ENCODE data around the gene ARPC2.

The ARPC2 gene

DNA sequence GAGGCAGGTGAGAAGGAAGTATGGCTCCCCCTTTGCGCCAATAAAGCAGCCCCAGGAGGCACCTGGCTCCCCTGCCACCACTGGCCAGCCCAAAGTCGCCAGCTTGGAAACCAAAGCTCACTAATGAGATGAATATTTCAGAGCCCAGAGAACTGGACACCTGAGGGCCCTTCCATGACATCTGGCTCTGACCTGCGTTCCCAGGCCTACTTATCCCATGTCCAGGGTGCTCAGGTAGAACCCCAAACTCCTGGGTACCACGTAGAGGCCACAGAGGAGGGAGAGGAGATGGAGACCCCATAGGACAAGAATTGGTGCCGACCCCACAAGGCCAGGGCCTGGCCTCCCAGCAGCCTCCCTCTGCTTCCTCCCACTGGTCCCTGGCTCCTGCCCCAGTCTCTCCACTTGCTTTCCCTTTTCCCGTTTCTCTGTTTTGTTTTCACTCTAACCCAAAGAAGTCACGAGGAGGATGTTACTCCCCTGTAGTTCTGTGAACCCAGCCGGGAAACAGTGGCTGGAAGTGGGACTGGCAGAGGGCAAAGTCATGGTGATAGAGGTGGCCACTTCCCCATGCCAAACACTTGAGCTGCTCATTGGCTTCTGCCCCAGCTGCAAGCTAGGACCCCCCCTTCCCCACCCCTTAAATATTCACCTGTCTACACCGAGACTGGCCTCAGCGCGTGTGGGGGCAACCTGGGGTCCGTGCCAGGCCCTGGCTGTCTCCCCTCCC lies 74.5 kb downstream of the ARPC2 start:
- DNase-seq, result no peak

DNA sequence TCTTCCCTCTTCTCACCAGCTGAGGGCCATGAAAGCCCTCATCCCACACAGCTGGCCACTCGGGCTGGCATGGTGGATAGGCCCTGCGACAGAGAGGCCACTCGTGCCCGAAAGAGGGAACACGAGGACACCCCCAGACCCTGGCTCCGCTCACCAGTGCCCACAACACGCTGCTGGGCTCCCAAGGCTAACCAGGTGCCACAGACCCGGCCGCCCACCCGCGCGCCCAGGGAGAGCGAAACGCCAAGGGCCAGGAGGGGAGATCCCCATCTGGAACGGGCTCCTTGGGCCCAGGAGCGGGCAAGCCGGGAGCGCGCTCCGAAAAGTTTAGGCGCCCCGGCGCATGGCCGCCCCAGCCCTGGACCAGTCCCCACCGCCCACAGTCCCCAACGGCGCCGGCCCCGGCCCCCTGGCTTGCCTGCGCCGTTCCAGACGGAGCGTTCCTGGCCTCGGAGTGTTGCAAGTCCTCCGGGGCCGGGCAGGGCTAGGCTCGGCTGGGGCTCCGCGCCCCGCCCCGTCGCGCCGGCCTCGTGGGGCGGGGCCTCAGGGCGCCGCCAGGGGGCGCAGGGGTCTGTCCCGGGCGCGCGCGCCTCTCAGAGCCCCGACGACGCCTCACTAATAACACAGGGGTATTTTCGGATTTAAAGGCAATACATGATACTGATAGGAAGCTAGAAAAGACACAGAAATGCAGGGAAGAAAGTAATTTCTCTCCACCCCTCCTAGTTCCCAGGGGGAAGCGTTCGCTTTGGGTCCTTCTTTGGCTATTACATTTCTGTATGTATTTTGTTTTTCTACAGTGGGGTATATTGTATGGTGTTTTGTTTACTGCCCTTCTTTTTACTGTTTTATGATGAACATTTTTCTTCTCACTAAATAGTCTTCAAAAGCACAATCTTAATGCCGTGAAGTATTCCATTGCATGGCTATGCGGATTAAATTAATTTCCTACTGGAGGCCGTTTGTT lies 75.3 kb downstream of the ARPC2 start, which contains the start of gene TMBIM1:
TMBIM1 (minus strand) TSS at position 456 of the 967 bp plus-strand sequence. CDS start 10,362 bp downstream, outside the sequence.
- peak; percentile 85 for DNase-seq

GRCh38 chr2:218293715-218294429 lies 76.9 kb downstream of the ARPC2 start:
- DNase-seq, result peak; percentile 9

DNA sequence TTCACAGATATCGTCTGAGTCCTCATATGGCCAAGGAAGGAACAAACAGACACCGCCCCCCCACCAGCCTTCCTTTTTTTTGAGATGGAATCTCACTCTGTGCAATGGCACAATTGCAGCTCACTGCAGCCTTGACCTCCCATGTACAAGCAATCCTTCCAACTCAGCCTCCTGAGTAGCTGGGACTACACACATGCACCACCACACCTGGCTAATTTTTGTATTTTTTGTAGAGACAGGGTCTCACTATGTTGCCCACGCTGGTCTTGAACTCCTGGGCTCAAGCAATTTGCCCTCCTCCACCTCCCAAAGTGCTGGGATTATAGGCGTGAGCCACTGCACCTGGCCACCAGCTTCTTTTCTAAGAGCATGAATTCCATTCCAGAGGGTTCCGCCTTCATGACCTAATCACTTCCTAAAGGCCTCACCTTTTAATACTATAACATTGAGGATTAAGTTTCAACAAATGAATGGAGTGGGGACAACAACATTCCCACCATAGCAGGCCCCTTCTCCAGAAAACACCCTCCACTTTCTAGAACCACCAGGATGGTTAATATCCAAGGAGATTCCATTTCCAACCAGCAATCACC lies 77.5 kb downstream of the ARPC2 start:
- peak; percentile 12 for DNase-seq

GRCh38 chr2:218295029-218295428 lies 78.0 kb downstream of the ARPC2 start:
- no peak for DNase-seq

DNA sequence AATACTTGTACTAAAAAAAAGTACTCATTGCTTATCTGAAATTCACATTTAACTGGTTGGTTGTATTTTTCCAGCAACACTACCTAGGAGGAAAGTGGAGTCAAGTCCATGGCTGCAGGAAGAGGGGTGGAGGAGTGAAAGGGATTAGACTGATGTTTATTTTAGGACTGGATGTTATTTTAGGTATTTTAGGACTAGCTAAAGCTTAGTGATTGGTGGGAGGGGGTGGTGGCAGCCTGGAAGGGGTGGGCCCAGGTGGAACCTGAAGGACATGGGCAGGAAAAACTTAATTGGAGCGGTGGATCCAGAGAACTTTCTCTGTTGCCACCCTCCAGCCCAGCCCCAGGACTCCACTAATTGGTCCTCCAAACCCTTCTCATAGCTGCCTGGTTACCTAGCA lies 79.2 kb downstream of the ARPC2 start:
- DNase-seq, result peak; percentile 12

GRCh38 chr2:218296847-218297246 lies 79.9 kb downstream of the ARPC2 start:
- peak; percentile 23 for DNase-seq

DNA sequence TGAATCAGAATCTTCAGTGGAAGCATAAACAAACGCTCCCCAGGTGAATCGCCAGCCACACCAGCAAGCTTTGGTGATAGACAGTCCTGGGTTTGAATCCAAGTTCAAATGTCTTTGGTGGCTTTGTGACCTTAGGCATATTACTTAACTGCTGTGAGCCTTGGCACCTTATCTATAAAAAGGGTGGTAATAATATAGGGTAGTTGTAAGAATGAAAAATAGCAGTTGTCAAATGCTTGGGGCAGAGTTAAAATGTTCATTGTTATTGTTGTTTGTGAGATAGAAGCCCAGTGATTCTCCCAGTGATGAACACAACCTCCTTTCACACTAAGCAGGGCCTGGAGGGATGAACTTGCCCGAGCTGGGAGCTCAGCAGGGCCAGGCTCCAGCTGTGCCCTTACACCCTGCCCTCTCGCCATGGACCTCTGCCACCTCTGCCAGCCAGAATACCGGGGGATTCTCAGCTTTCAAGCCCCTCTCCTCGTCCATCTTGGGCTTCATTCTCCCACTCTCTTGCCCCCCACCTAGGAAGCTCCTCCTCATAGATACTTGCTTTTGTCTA lies 81.4 kb downstream of the ARPC2 start:
- peak; percentile 20 for DNase-seq

- peak; percentile 1 for DNase-seq
Observed at GRCh38 chr2:218300141-218300540, 83.2 kb downstream of the ARPC2 start.

GRCh38 chr2:218301176-218301819 lies 84.3 kb downstream of the ARPC2 start:
- DNase-seq, result peak; percentile 79
